Mesodermal cell (in vitro differentiated cells): Measurements from ENCODE around the gene COL15A1.
A peak's percentile ranks its signal among the peaks of the same experiment; 100 is the strongest.
"Not testable (repeated sequence)": the region's sequence is repeated elsewhere in the genome, so short reads cannot be mapped to it uniquely, and the experiment has no call there.

ENCODE experiments used
- H3K27ac ChIP-seq: 2 replicates; pipeline ENCODE4 v1.7.0; 2013; ENCODE audit warnings: mild to moderate bottlenecking, low read depth, low read length, moderate library complexity; ENCODE audit not compliant: severe bottlenecking
- H3K36me3 ChIP-seq: 2 replicates; pipeline ENCODE4 v1.7.1; 2013; ENCODE audit warnings: mild to moderate bottlenecking, low read length, moderate library complexity; ENCODE audit not compliant: control insufficient read depth, insufficient read depth
- H3K4me1 ChIP-seq: one replicate; pipeline ENCODE4 v1.7.1; 2013; ENCODE audit warnings: mild to moderate bottlenecking, low read length; ENCODE audit not compliant: insufficient read depth, control insufficient read depth, poor library complexity, severe bottlenecking
- H3K4me3 ChIP-seq: 2 replicates; pipeline ENCODE4 v1.7.0; 2013; ENCODE audit warnings: low read length, control low read depth, mild to moderate bottlenecking; ENCODE audit not compliant: insufficient read depth, poor library complexity, severe bottlenecking; ENCODE audit errors: extremely low read depth
- H3K9me3 ChIP-seq: 2 replicates; pipeline ENCODE4 v1.7.1; 2013; ENCODE audit warnings: mild to moderate bottlenecking, low read length, moderate library complexity; ENCODE audit not compliant: control insufficient read depth
- WGBS, 2 experiments: methylation state at CpG; one replicate each; pipeline ENCODE4 v1.1.5; 2013; ENCODE audit warnings: missing lambda C conversion rate in 2 of 2; ENCODE audit not compliant: insufficient coverage in 2 of 2; 5-methylcytosine and 5-hydroxymethylcytosine counted together

The COL15A1 gene

DNA sequence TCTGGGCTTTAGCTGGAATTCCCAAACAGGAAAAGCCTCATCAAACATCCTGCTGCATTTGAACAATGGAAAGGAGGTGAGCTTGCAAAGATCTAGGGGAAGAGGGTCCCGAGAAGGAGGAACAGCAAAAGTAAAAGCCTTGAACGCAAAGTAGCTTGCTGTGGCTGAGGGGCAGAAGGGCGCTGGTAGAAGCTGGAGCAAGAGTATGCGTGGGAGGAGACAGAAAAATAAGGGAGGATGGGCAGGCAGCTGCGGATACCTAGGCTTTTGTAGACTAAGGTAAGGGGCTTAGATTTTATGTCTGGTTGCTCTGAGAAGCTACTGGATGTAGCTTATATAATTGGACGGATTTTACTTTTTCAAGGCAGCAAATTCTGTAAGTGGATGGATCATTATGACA lies 139.3 kb downstream of the COL15A1 start:
- WGBS, 2 experiments: 70 to 87% methylated on average over 5 of the region's 6 CpGs
- peak overlapping the region; percentile 51 for H3K27ac ChIP-seq
- peaks cover 13% of the 10 kb centered on the region for H3K4me1 ChIP-seq
- peaks cover 4% of the 10 kb centered on the region for H3K9me3 ChIP-seq
- no peak overlapping the region for H3K4me3 ChIP-seq
- no peaks in the 10 kb centered on the region for H3K36me3 ChIP-seq

DNA sequence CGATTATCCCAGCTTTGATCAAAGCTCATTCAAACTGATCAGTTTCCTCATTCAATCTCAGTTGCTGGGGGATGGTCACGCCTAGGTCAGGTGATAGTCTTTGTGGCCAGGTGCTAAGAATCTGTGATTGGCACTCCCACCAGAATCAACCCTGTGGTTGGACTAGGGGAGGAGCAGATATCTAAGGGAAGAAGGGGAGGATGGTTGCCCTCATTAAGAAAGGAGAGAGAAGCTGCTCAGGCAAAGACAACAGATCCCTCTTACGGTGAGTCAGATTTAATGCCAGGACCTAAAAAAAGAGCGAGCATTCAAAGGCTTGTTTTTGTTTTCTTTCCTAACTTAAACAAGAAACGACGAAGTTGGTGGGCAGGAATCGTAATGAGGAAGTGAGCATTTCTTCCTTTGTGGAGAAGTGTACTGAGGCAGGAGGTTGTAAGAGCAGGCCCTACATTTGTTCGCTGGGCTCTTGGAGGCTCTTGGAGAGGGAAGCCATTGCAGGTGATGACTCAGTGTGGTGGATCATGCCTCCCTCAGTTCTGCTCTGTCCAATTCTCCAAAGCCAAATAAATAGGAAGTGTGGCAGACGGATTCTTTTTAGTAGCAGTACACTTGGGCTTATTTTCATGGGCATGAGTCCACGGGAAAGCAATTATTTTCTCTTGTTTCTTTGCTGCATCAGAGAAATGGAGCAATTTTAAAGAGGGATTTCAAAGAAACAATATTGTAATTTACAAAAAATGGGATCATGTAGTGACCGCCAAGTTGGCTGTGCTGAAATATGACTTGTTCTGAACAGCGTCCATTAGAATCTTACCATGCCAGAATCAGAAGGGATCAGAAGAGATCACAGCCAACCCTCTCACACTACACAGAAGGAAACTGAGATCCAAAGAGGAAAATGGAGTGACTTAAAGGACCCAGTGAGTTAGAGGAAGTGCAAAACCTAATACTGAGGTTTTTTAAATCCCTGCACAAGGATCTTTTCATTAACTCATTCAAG lies 142.5 kb downstream of the COL15A1 start:
- Histone ChIP-seq H3K4me3 (no peak overlapping the region), H3K36me3 (no peaks in the 10 kb centered on the region), H3K9me3 (peaks cover 17% of the 10 kb centered on the region), H3K4me1 (peaks cover 13% of the 10 kb centered on the region), H3K27ac (peak overlapping the region; percentile 76)
- WGBS, 2 experiments: 89 to 92% methylated on average over 5 to 8 of the region's 12 CpGs

DNA sequence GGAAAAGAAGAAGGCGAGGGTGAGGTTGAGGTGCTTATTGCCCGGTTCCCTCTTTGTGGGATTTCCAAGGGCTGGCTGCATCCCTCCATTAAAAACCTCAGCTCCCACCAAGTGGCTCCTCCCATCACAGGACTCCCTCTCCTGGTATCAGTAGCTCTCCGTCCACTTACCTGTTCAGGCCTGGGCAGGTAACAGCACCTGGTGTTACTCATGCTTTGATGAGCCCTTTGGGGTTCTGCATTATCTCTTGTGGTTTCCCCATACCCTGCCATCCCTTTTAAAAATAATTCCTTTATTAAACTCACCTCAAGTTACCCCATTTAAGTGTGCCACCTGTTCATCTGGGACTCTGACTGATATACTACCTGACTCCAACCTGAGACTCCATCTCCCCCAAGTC lies 143.8 kb downstream of the COL15A1 start:
- 91 to 97% methylated on average over 1 to 3 of the region's 3 CpGs for WGBS, 2 experiments
- Histone ChIP-seq H3K36me3 (no peaks in the 10 kb centered on the region), H3K4me3 (no peak overlapping the region), H3K9me3 (peaks cover 21% of the 10 kb centered on the region), H3K4me1 (peaks cover 13% of the 10 kb centered on the region), H3K27ac (no peak overlapping the region)

DNA sequence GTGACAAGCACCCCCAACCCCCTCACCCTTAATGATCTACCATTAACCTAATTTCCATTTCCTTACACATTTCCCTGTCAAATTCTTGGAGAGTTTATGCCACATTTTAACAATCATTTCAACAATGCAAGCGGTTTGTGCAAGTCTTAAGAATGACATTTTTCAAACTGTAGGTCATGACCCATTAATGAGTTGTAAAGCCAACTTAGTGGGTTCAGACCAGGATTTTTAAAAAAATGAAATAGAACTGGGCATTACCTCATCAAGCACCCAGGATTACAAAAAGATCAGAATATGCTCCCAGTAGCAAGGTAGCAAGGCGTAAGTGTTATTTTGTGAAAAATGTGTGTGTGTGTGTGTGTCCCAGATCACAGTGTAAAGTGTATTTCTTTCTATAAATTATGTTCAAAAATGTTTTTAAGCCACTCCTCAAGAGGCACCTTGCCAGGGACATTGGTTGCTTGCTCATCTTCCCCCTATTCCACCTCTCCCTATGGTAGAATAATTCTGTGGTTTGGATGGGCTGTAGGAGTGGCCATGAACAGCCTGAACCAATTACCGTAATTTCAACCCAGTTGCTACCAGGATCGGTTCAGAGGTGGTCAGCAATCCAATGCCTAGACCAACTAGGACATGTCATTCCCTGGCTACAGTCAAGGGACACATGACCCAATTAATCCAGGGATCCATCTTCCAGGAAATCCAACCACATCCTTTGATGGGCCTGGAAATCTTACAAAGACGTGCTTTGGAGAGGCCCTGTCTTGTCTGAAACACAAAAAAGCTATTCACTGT lies 146.8 kb downstream of the COL15A1 start:
- H3K4me1 ChIP-seq: peaks cover 17% of the 10 kb centered on the region
- H3K4me3 ChIP-seq: no peak overlapping the region
- WGBS, 2 experiments: 86 to 88% methylated on average over 2 of the region's 5 CpGs
- H3K9me3 ChIP-seq: peaks cover 21% of the 10 kb centered on the region
- H3K36me3 ChIP-seq: no peaks in the 10 kb centered on the region
- no peak overlapping the region for H3K27ac ChIP-seq

DNA sequence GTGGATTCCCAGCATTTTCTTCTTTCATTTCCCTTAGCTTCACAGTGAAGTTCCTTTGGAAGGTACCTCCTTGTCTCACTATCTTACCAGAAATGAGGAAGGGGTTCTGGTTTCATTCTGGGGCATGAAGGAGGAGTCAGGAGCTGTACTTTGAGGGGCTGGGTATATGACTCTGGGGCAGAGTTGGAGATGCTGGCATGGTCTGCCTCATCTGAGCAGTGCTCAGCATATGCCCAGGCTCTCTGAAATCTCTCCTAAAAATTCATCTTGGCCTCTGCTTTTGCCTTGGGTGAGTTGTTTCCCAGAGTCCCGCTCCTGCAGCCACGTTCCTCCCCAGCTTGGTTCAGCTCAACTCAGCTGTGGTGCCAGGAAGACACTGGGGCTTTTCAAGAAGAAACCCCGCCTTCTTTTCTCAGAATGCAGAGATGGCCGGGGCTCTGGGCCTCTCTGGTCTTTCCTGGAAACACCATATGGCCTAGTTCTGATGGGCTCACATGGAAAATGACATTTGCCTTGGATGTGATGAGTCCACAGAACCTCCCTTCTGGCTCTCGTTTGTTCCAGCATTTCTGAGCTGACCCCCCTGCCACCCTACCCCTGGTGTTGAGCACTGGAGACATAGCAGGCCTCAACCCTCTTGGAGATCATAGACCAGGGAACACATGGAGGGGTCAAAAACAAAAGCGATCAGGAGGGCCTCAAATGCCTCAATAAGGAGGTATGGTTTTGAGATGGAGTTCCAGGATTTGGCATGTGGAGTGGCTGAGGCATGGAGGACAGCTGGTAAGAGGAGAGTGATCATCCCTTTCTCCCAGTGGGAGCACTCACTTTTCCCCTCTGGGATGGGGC lies 149.2 kb downstream of the COL15A1 start:
- Histone ChIP-seq H3K27ac (no peak overlapping the region), H3K4me3 (no peak overlapping the region), H3K36me3 (no peaks in the 10 kb centered on the region), H3K9me3 (peaks cover 18% of the 10 kb centered on the region), H3K4me1 (peaks cover 5% of the 10 kb centered on the region)
- 91 to 94% methylated on average over 5 to 6 of the region's 6 CpGs for WGBS, 2 experiments

DNA sequence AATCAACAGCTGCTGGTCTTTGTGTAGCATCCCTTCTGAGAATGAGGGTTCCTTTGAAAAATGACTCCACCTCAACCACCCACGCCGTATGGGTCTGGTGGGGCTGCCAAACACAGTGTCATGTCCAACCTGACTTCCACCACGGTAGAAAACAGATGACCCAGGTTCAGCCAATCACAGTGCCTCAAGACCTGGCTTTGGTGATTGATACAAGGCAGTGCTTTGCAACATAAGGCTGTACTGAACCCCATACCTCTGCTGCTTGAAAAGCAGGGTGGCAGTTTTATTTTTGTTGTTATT lies 149.7 kb downstream of the COL15A1 start:
- no peaks in the 10 kb centered on the region for H3K36me3 ChIP-seq
- 85 to 86% methylated on average over 3 of the region's 3 CpGs for WGBS, 2 experiments
- H3K4me1 ChIP-seq: peaks cover 5% of the 10 kb centered on the region
- H3K27ac ChIP-seq: no peak overlapping the region
- no peak overlapping the region for H3K4me3 ChIP-seq
- H3K9me3 ChIP-seq: peaks cover 13% of the 10 kb centered on the region

DNA sequence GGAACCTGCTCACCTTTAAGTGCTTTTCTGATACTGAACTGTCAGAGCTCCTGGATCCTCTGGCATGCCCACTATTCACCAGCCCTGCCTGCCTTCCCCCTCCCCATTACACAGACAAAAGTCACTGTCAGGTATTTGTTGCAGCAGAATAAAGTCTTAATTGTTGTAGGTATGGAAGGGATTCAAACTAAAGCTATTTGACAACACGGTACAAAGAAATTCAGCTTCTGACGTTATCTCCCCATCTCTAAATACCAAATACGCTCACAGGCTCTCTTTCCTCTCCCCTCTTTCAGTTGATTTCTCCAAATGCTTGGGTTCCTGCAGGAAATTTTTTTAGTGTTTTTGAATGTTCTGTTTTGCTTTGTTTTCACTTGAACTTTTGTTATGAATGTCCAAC lies 151.9 kb downstream of the COL15A1 start:
- no peaks in the 10 kb centered on the region for H3K36me3 ChIP-seq
- H3K9me3 ChIP-seq: peaks cover 4% of the 10 kb centered on the region
- no CpG with 5 or more reads among the region's 3 CpGs for WGBS, 2 experiments
- H3K27ac ChIP-seq: no peak overlapping the region
- no peak overlapping the region for H3K4me3 ChIP-seq
- peaks cover 5% of the 10 kb centered on the region for H3K4me1 ChIP-seq

DNA sequence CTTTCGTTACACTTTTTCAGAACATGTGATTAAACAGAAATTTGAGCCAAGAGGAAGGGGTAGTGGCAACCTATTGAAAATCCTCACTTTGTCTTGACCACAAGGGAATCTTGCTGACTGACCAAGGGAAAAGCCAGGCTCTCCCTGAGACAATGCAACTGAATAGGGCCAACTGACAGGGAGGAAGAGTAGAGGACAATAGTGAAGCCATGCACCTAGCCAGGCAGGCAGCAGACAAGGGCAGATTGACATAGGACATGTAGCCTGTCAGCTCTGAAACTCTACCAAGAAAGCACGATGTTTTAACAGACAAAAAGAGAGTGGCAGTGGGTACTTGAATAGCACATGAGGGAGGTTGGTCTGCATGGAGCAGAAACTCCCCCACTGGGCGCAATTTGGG lies 152.7 kb downstream of the COL15A1 start:
- Histone ChIP-seq H3K4me3 (no peak overlapping the region), H3K27ac (no peak overlapping the region), H3K36me3 (no peaks in the 10 kb centered on the region), H3K9me3 (peaks cover 2% of the 10 kb centered on the region), H3K4me1 (peaks cover 5% of the 10 kb centered on the region)
- 88 to 89% methylated on average over 2 to 3 of the region's 3 CpGs for WGBS, 2 experiments

DNA sequence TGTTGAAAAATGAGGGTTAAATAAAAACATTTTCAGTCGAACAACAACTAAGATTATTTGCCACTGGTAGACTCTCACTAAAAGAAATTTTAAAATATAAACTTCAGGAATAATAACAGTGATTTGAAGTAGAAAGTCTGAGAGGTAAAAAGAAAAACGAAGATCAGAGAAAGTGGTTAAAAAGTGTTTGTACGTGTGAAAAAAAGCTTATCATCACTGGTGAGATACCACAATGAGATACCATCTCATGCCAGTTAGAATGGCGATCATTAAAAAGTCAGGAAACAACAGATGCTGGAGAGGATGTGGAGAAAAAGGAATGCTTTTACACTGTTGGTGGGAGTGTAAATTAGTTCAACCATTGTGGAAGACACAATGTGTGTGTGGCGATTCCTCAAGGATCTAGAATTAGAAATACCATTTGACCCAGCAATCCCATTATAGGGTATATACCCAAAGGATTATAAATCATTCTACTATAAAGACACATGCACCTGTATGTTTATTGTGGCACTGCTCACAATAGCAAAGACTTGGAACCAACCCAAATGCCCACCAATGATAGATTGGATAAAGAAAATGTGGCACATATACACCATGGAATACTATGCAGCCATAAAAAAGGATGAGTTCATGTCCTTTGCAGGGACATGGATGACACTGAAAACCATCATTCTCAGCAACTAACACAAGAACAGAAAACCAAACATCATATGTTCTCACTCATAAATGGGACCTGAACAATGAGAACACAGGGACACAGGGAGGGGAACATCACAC lies 156.3 kb downstream of the COL15A1 start:
- not testable (repeated sequence) for H3K36me3 ChIP-seq, H3K4me3 ChIP-seq, H3K27ac ChIP-seq, H3K9me3 ChIP-seq
- WGBS, 2 experiments: 95% methylated on average over 3 of the region's 5 CpGs; no CpG with 5 or more reads in 1 of the 2 experiments
- peaks cover 17% of the 10 kb centered on the region for H3K4me1 ChIP-seq

DNA sequence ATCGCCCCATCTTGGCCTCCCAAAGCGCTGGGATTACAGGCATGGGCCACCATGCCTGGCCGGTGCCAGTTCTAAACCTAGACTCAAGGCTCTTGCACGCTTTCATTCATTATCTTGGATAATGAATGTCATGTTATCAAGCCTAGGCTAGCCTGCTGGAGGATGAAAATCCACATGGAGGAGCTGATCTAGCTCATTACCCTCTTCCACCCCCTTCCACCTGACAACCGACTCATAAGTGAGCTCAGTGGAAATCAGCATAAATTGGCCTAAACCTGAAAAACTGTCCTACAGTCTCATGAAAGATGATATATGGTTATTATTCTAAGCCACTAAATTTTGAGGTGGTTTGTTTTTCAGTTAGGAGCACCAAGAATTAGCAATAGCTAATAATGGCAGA lies 157.6 kb downstream of the COL15A1 start:
- Histone ChIP-seq H3K9me3 (no peaks in the 10 kb centered on the region), H3K4me1 (peaks cover 13% of the 10 kb centered on the region), H3K27ac (no peak overlapping the region), H3K4me3 (no peak overlapping the region), H3K36me3 (no peaks in the 10 kb centered on the region)
- WGBS, 2 experiments: 91 to 100% methylated on average over 4 of the region's 5 CpGs
